Suprapubic skin (tissue), 4 donors: ENCODE results near the gene PTBP3. TPM values are rescaled to one million over a fixed set of nuclear protein-coding genes. Genes with fewer than 3 reads are reported as not detected.
A peak's percentile ranks its signal among the peaks of the same experiment; 100 is the strongest.

ENCODE experiments used
- DNase-seq, 2 donors: peaks; one replicate each; pipeline ENCODE4 v3.0.0-alpha.2; 2019; ENCODE audit warnings: low spot score in 2 of 2
- H3K27ac ChIP-seq: fragments of 200-600 bp; sonication (generic); one replicate; pipeline ENCODE4 v1.5.1; 2019
- H3K27me3 ChIP-seq: fragments of 200-600 bp; sonication (generic); one replicate; pipeline ENCODE4 v1.5.1; 2019
- H3K36me3 ChIP-seq: fragments of 200-600 bp; sonication (generic); one replicate; pipeline ENCODE4 v1.5.1; 2019
- H3K4me1 ChIP-seq: fragments of 200-600 bp; sonication (generic); one replicate; pipeline ENCODE4 v1.5.1; 2019
- H3K4me3 ChIP-seq: fragments of 200-600 bp; sonication (generic); one replicate; pipeline ENCODE4 v1.5.1; 2019; ENCODE audit warnings: mild to moderate bottlenecking
- H3K9me3 ChIP-seq: fragments of 200-600 bp; sonication (generic); one replicate; pipeline ENCODE4 v1.5.1; 2019
- EP300 ChIP-seq: sonication (generic); formaldehyde crosslinking; IDR thresholded peaks from one replicate; pipeline ENCODE4 v1.6.1; 2017; ENCODE audit warnings: antibody characterized with exemption
- POLR2A ChIP-seq, 2 donors: fragments of 450-650 bp; IDR thresholded peaks; one replicate each; pipeline ENCODE4 v1.6.1; 2017; ENCODE audit warnings: antibody characterized with exemption in 2 of 2, mild to moderate bottlenecking in 2 of 2, moderate library complexity in 2 of 2
- POLR2AphosphoS5 ChIP-seq, 3 donors: sonication (generic); formaldehyde crosslinking; IDR thresholded peaks; one replicate each; pipeline ENCODE4 v1.6.1; 2017; ENCODE audit warnings: antibody characterized with exemption in 3 of 3
- WGBS: methylation state at CpG from one replicate; pipeline ENCODE4 v1.1.5; 2018; 5-methylcytosine and 5-hydroxymethylcytosine counted together
- total RNA-seq, 4 donors: library from RNA; depleted of rRNA; stranded (reverse); fragments of >200 nt; gene quantifications; one replicate each; pipeline ENCODE4 v1.1.0, GENCODE V29; 2016
- TF ChIP-seq, protein P1 (sequence below), 2 donors: fragments of 200-600 bp in 1 of 2; fragments of 450-650 bp in 1 of 2; sonication (generic) in 1 of 2; IDR thresholded peaks; one replicate each; pipeline ENCODE4 v1.5.1; 2016 to 2019; ENCODE audit warnings: antibody characterized with exemption in 2 of 2, mild to moderate bottlenecking in 1 of 2, moderate library complexity in 1 of 2

PTBP3 gene
- total RNA-seq, 4 donors from 2014 or later, result 90.4 to 333 (median 168) TPM

DNA sequence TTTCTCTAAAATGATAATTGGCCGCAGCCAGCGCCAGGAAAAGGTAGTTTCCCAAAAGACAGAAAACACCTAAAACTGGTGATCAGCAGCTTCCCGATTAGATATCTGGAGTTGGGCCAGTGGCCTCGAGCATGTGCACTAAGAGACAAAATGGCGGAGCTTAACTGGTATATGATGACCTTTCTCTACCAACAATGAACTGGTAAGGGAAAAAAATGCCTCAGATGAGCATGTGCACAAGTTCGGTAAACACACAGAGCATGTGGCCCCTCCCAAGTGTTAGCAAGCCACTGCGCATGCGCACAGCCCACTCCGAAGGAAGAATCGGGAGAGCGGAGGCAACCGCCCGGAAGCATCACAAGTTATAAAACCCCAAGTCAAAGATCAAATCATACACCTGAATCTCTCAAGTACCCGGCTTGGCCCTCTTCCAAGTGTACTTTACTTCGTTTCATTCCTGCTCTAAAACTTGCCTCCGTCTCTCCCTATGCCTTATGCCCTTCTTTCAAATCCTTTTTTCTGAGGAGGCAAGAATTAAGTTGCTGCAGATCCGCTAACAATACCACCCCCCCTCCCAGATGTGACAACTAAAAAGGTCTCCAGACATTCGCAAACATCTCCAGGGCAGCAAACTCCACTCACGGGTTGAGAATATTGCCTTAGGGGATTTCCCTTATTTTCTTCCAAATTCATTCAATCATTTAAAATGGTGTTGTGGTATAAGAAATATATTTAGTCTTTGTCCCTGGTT lies 15.0 kb upstream of the PTBP3 start:
- Histone ChIP-seq H3K9me3 (no peaks in the 10 kb centered on the region), H3K4me3 (peak overlapping the region; percentile 50)
- WGBS, result 25% methylated on average over 19 of the region's 19 CpGs

DNA sequence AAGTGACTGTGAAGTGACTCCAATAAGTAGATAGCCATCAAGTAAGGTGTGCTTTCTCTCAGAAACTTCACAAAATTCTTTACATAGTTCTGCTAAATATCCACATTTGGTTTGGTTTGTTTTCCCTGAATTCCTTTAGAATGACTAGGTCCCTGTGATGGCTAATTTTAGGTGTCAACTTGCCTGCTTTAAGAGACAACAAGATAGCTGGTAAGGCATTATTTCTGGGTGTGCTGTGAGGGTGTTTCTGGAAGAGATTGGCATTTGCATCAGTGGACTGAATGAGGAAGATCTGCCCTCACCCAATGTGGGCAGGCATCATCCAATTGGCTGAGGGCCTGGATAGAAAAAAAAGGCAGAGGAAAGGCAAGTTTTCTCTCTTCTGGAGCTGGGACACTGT lies 8.3 kb upstream of the PTBP3 start:
- DNase-seq, result no peak
- H3K27ac ChIP-seq, result no peak overlapping the region
- H3K4me3 ChIP-seq, result no peak overlapping the region
- TF ChIP-seq, protein P1, sequence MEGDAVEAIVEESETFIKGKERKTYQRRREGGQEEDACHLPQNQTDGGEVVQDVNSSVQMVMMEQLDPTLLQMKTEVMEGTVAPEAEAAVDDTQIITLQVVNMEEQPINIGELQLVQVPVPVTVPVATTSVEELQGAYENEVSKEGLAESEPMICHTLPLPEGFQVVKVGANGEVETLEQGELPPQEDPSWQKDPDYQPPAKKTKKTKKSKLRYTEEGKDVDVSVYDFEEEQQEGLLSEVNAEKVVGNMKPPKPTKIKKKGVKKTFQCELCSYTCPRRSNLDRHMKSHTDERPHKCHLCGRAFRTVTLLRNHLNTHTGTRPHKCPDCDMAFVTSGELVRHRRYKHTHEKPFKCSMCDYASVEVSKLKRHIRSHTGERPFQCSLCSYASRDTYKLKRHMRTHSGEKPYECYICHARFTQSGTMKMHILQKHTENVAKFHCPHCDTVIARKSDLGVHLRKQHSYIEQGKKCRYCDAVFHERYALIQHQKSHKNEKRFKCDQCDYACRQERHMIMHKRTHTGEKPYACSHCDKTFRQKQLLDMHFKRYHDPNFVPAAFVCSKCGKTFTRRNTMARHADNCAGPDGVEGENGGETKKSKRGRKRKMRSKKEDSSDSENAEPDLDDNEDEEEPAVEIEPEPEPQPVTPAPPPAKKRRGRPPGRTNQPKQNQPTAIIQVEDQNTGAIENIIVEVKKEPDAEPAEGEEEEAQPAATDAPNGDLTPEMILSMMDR (IDR thresholded peaks at IDR 0.05), result no peak
- TF ChIP-seq POLR2AphosphoS5 (IDR thresholded peaks at IDR 0.05) (no peak), POLR2A (IDR thresholded peaks at IDR 0.05) (no peak), EP300 (no peak)
- no peaks in the 10 kb centered on the region for H3K27me3 ChIP-seq
- no peaks in the 10 kb centered on the region for H3K36me3 ChIP-seq
- H3K9me3 ChIP-seq, result no peaks in the 10 kb centered on the region
- no peaks in the 10 kb centered on the region for H3K4me1 ChIP-seq

More for the DNA sequence above, 15.0 kb upstream of the PTBP3 start:
- peak; percentile 80 to 88 for DNase-seq
- Histone ChIP-seq H3K36me3 (no peaks in the 10 kb centered on the region), H3K4me1 (peaks cover 14% of the 10 kb centered on the region), H3K27ac (no peak overlapping the region), H3K27me3 (no peaks in the 10 kb centered on the region)
- TF ChIP-seq POLR2A (IDR thresholded peaks at IDR 0.05) (no peak), EP300 (no peak), POLR2AphosphoS5 (IDR thresholded peaks at IDR 0.05) (no peak)
- TF ChIP-seq, protein P1 (IDR thresholded peaks at IDR 0.05), result no peak

- H3K27ac ChIP-seq, result no peak overlapping the region
Observed at GRCh38 chr9:112339886-112340285, 6.5 kb upstream of the PTBP3 start.

DNA sequence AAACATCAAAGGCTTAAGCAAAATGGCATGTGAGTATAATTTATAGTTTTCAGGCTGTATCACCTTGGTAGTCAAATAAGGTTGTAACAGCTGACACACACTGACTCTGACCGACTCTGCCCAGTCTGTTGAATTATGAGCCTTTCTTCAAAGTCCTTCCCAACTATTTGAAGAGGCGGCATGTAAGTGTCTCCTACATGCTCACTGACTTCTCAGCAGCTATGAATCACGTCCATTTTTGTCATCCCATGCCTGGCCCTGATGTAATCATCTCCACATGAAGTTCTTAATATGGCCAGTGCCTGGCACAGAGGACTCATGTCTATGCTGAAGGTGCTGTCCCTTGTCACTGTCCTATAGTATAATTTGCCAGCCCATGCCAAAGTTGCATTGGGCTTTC lies 5.1 kb upstream of the PTBP3 start:
- WGBS, result 56% methylated on average over 3 of the region's 3 CpGs

More at GRCh38 chr9:112339886-112340285, 6.5 kb upstream of the PTBP3 start:
- H3K4me3 ChIP-seq, result no peak overlapping the region
- WGBS, result 95% methylated on average over 3 of the region's 3 CpGs
- no peaks in the 10 kb centered on the region for H3K27me3 ChIP-seq
- H3K4me1 ChIP-seq, result peaks cover under 1% of the 10 kb centered on the region
- TF ChIP-seq POLR2AphosphoS5 (IDR thresholded peaks at IDR 0.05), result no peak
- TF ChIP-seq, protein P1 (IDR thresholded peaks at IDR 0.05), result no peak
- no peak for TF ChIP-seq EP300
- TF ChIP-seq POLR2A (IDR thresholded peaks at IDR 0.05), result no peak
- no peak for DNase-seq
- H3K36me3 ChIP-seq, result no peaks in the 10 kb centered on the region
- H3K9me3 ChIP-seq, result no peaks in the 10 kb centered on the region

DNA sequence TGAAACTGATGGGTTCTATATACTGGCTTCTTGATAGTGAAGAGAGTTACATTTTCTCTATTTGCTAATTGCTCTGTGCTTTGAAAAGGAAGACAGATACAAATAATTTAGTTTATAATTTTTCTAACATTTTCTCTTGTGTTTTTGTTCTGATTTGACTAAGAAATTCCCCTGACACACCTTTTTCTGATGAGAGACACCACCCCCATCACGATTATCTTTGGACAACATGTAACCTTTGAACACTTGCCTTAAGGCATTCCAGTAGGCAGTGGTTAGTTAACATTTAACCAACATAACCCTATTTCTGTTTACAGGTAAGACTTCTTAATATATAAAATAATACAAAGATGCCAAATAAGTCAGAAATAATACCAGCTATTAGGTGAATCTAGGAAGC lies 4.1 kb upstream of the PTBP3 start:
- DNase-seq, result no peak
- 50% methylated on average over 1 of the region's 1 CpG for WGBS

More for the DNA sequence above, 5.1 kb upstream of the PTBP3 start:
- no peak for TF ChIP-seq POLR2AphosphoS5 (IDR thresholded peaks at IDR 0.05)
- TF ChIP-seq, protein P1 (IDR thresholded peaks at IDR 0.05), result no peak
- no peak for TF ChIP-seq EP300
- no peak for TF ChIP-seq POLR2A (IDR thresholded peaks at IDR 0.05)
- no peaks in the 10 kb centered on the region for H3K36me3 ChIP-seq
- no peak overlapping the region for H3K27ac ChIP-seq
- H3K27me3 ChIP-seq, result no peaks in the 10 kb centered on the region
- H3K4me1 ChIP-seq, result peaks cover 8% of the 10 kb centered on the region
- DNase-seq, result no peak
- H3K9me3 ChIP-seq, result no peaks in the 10 kb centered on the region
- no peak overlapping the region for H3K4me3 ChIP-seq

More for the DNA sequence above, 4.1 kb upstream of the PTBP3 start:
- Histone ChIP-seq H3K36me3 (no peaks in the 10 kb centered on the region), H3K27ac (no peak overlapping the region), H3K4me1 (peaks cover 8% of the 10 kb centered on the region), H3K4me3 (no peak overlapping the region), H3K27me3 (no peaks in the 10 kb centered on the region), H3K9me3 (no peaks in the 10 kb centered on the region)
- TF ChIP-seq, protein P1 (IDR thresholded peaks at IDR 0.05), result no peak
- no peak for TF ChIP-seq POLR2AphosphoS5 (IDR thresholded peaks at IDR 0.05)
- no peak for TF ChIP-seq EP300
- TF ChIP-seq POLR2A (IDR thresholded peaks at IDR 0.05), result no peak
